T47D (cell line): Measurements from ENCODE around the gene IRAK4.

Experiments used
- DNase-seq, 2 experiments: peaks; one replicate each; pipeline versions ENCODE4 v3.0.0 to v3.0.0-alpha.2; 2011 to 2012; ENCODE audit warnings: low read depth in 1 of 2, low spot score in 1 of 2
- JUND ChIP-seq: IDR thresholded peaks from 2 replicates; pipeline ENCODE4 v1.6.1; 2012; ENCODE audit warnings: low read depth
- in situ Hi-C: cut with HindIII; loops from 2 replicates; pipeline ENCODE4 v1.10.0; 2016; ENCODE audit warnings: low sequenced_read_pairs, low pct_unique_long_range_greater_than_20kb

IRAK4 gene

GRCh38 chr12:43758728-43759563, at the start of gene IRAK4, which contains the start of gene PUS7L:
IRAK4 (plus strand) TSS chr12:43758951; CDS start chr12:43768112, 9,161 bp downstream.
PUS7L (minus strand) TSS chr12:43758790; CDS start chr12:43755245, 3,545 bp downstream.
- in situ Hi-C loops, result no loop called here

GRCh38 chr12:43711348-43711747, 47.4 kb upstream of the IRAK4 start:
- in situ Hi-C loops, result no loop called here
- DNase-seq, result no peak
- TF ChIP-seq JUND, result no peak

More at GRCh38 chr12:43758728-43759563, at the start of gene IRAK4, which contains the start of gene PUS7L:
- peak; percentile 91 to 99 for DNase-seq
- no peak for TF ChIP-seq JUND

- no peak for DNase-seq
- in situ Hi-C loops, result no loop called here
- TF ChIP-seq JUND, result no peak
Measured at GRCh38 chr12:43722621-43723020, 36.1 kb upstream of the IRAK4 start.

- no peak for DNase-seq
- in situ Hi-C loops, result no loop called here
- no peak for TF ChIP-seq JUND
Measured at GRCh38 chr12:43723134-43723533, 35.6 kb upstream of the IRAK4 start.

- TF ChIP-seq JUND, result no peak
- peak in 1 of 2 experiments; percentile 25 for DNase-seq
- in situ Hi-C loops, result no loop called here
Measured at GRCh38 chr12:43728117-43728516, 30.6 kb upstream of the IRAK4 start.

- no peak for TF ChIP-seq JUND
- in situ Hi-C loops, result no loop called here
- no peak for DNase-seq
Measured at GRCh38 chr12:43728698-43729097, 30.1 kb upstream of the IRAK4 start.

GRCh38 chr12:43730283-43730682, 28.5 kb upstream of the IRAK4 start:
- no peak for TF ChIP-seq JUND
- in situ Hi-C loops, result no loop called here
- no peak for DNase-seq

GRCh38 chr12:43733687-43734086, 25.1 kb upstream of the IRAK4 start:
- in situ Hi-C loops, result no loop called here
- no peak for DNase-seq
- TF ChIP-seq JUND, result no peak

GRCh38 chr12:43736927-43737440, 21.8 kb upstream of the IRAK4 start:
- DNase-seq, result no peak
- no peak for TF ChIP-seq JUND
- in situ Hi-C loops, result no loop called here

- in situ Hi-C loops, result no loop called here
- TF ChIP-seq JUND, result no peak
- no peak for DNase-seq
Measured at GRCh38 chr12:43737646-43738045, 21.1 kb upstream of the IRAK4 start.

- in situ Hi-C loops, result no loop called here
- no peak for DNase-seq
- no peak for TF ChIP-seq JUND
Measured at GRCh38 chr12:43740511-43741100, 18.1 kb upstream of the IRAK4 start.

- TF ChIP-seq JUND, result no peak
- no peak for DNase-seq
- in situ Hi-C loops, result no loop called here
Measured at GRCh38 chr12:43742106-43742505, 16.6 kb upstream of the IRAK4 start.

GRCh38 chr12:43744826-43745225, 13.9 kb upstream of the IRAK4 start:
- in situ Hi-C loops, result no loop called here
- no peak for TF ChIP-seq JUND
- DNase-seq, result no peak
